ENCODE results near the gene ZNF729.

DNA sequence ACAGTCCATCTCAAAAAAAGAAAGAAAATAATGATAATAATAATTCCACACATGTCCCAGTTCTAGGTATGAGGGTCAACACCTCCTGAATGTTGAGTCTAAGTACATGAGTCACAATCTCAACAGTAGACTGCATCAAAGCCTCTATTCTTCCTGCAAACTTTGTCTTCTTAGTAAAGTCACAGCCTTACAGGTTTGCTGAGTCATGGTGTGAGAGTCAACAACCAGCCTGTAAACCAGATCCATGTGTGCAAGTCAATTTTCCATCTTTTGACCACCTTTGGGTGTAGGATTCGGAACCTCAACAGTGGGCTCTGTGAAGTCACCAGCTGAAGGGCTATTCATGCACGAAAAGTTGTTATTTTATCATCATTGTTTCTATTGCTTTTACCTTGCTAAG, 25.7 kb upstream of the ZNF729 start:
- TF ChIP-seq, protein P1, sequence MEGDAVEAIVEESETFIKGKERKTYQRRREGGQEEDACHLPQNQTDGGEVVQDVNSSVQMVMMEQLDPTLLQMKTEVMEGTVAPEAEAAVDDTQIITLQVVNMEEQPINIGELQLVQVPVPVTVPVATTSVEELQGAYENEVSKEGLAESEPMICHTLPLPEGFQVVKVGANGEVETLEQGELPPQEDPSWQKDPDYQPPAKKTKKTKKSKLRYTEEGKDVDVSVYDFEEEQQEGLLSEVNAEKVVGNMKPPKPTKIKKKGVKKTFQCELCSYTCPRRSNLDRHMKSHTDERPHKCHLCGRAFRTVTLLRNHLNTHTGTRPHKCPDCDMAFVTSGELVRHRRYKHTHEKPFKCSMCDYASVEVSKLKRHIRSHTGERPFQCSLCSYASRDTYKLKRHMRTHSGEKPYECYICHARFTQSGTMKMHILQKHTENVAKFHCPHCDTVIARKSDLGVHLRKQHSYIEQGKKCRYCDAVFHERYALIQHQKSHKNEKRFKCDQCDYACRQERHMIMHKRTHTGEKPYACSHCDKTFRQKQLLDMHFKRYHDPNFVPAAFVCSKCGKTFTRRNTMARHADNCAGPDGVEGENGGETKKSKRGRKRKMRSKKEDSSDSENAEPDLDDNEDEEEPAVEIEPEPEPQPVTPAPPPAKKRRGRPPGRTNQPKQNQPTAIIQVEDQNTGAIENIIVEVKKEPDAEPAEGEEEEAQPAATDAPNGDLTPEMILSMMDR (IDR thresholded peaks at IDR 0.05): no peak
- no peak for TF ChIP-seq POLR2A (IDR thresholded peaks at IDR 0.05)
- TF ChIP-seq EP300 (IDR thresholded peaks at IDR 0.05): no peak

All from suprapubic skin (tissue), 3 donors.